ENCODE measurements around the gene GRPEL2. TPM values are rescaled to one million over a fixed set of nuclear protein-coding genes. Genes with fewer than 3 reads are reported as not detected.

Gene GRPEL2
- total RNA-seq, 1 experiment from 2014 or later: 47.3 TPM

GRCh38 chr5:149298842-149299404, 46.4 kb upstream of the GRPEL2 start:
- H3K27ac Mint-ChIP-seq: peak overlapping the region in 1 of 3 experiments; percentile 18; a peak in 1 of 7 replicates
- Histone ChIP-seq H2BK12ac (ENCODE audit: insufficient read length, low read depth, low read length) (no peak overlapping the region), H2AK5ac (ENCODE audit: insufficient read length, low read length) (no peak overlapping the region), H3K23ac (ENCODE audit: insufficient read length, low read depth, low read length) (no peak overlapping the region), H3K27ac (ENCODE audit: insufficient read length, low read depth, low read length) (no peak overlapping the region), H3K14ac (ENCODE audit: insufficient read depth, low read length) (no peak overlapping the region; the same call in 1 of the 2 replicates), H4K5ac (ENCODE audit: insufficient read length, low read depth, low read length) (no peak overlapping the region), H2AFZ (ENCODE audit: low read length) (no peak overlapping the region), H2BK15ac (ENCODE audit: low read depth, low read length) (no peak overlapping the region), H3T11ph (ENCODE audit: low read length) (no peak overlapping the region), H3K4ac (ENCODE audit: low read depth, low read length) (no peak overlapping the region), H3K79me1 (ENCODE audit: insufficient read depth, low read depth, low read length, poor library complexity, severe bottlenecking) (no peaks in the 10 kb centered on the region), H2BK120ac (ENCODE audit: low read depth, low read length, poor library complexity, severe bottlenecking) (no peak overlapping the region), H2BK20ac (ENCODE audit: low read depth, low read length, poor library complexity, severe bottlenecking) (no peak overlapping the region), H3K9me3 (ENCODE audit: control insufficient read depth, low read depth, low read length) (no peaks in the 10 kb centered on the region), H2BK5ac (ENCODE audit: insufficient read length, low read length) (no peak overlapping the region), H4K91ac (ENCODE audit: insufficient read length, low read depth, low read length) (no peak overlapping the region), H3K79me2 (ENCODE audit: insufficient read depth, low read length) (no peaks in the 10 kb centered on the region), H3K23me2 (ENCODE audit: insufficient read length, low read depth, low read length, poor library complexity, severe bottlenecking) (no peaks in the 10 kb centered on the region), H3K27me3 (ENCODE audit: insufficient read depth, low read length) (no peaks in the 10 kb centered on the region), H3K4me1 (ENCODE audit: insufficient read depth, low read length) (no peaks in the 10 kb centered on the region; the same call in 1 of the 2 replicates), H4K8ac (replicated peaks; ENCODE audit: insufficient read length, low read depth, low read length) (no peak overlapping the region), H3K4me2 (ENCODE audit: insufficient read depth, insufficient read length, low read length) (no peak overlapping the region), H3K9ac (ENCODE audit: extremely low read depth, insufficient read length, low read length) (no peak overlapping the region), H3K18ac (ENCODE audit: insufficient read length, low read depth, low read length) (no peak overlapping the region), H4K20me1 (ENCODE audit: control insufficient read depth, insufficient read depth, insufficient read length) (no peaks in the 10 kb centered on the region), H3K56ac (ENCODE audit: insufficient read length, low read depth, low read length) (no peak overlapping the region)
- no peaks in the 10 kb centered on the region; the same call in 1 of the 2 replicates for H3K27me3 Mint-ChIP-seq (ENCODE audit: low read depth)
- H3K4me1 Mint-ChIP-seq: peaks cover 10 to 15% of the 10 kb centered on the region in 2 experiments
- no peak for DNase-seq
- no peaks in the 10 kb centered on the region for H3K36me3 Mint-ChIP-seq (ENCODE audit: insufficient read depth in 1 of 3, low read depth in 3 of 3)
- no peaks in the 10 kb centered on the region for H3K9me3 Mint-ChIP-seq
- WGBS (ENCODE audit: extremely low coverage, insufficient read length, low lambda C conversion rate): no CpG with 5 or more reads among the region's 11 CpGs
- H3K4me3 Mint-ChIP-seq: no peak overlapping the region
- TF ChIP-seq CTCF (conservative IDR thresholded peaks at IDR 0.05): no peak

Data from H9 (cell line).